ENCODE results near the gene CDH4. TPM values are rescaled to one million over a fixed set of nuclear protein-coding genes. Genes with fewer than 3 reads are reported as not detected.

CDH4 gene
- total and polyA plus RNA-seq, 2 of the 4 experiments (the other 2 are of a cell fraction): 1.6 to 3.5 TPM

GRCh38 chr20:61360940-61361339 lies 108.9 kb downstream of the CDH4 start:
- Histone ChIP-seq H3K9me1 (ENCODE audit: insufficient read depth, low read length) (no peaks in the 10 kb centered on the region), H3K79me1 (ENCODE audit: low read depth in 1 of 2, low read length in 2 of 2) (no peaks in the 10 kb centered on the region), H3K27ac (ENCODE audit: insufficient read depth, low read length) (no peak overlapping the region), H3K4ac (ENCODE audit: low read depth, low read length) (no peak overlapping the region), H3K18ac (ENCODE audit: low read depth, low read length) (no peak overlapping the region), H3K36me3 (ENCODE audit: control insufficient read depth, insufficient read depth, low read length) (no peaks in the 10 kb centered on the region), H4K5ac (ENCODE audit: low read depth, low read length) (no peak overlapping the region), H3K4me3 (ENCODE audit: insufficient read depth, low read depth, low read length) (no peak overlapping the region), H3K14ac (replicated peaks; ENCODE audit: low read depth, low read length) (no peak overlapping the region), H4K20me1 (ENCODE audit: insufficient read depth, low read length) (no peaks in the 10 kb centered on the region), H2BK15ac (ENCODE audit: low read depth, low read length) (no peak overlapping the region), H2AFZ (replicated peaks; ENCODE audit: low read length, poor library complexity) (no peak overlapping the region), H2AK9ac (replicated peaks; ENCODE audit: low read depth, low read length, poor library complexity) (no peak overlapping the region), H2BK120ac (ENCODE audit: low read depth, low read length) (no peak overlapping the region), H2BK20ac (ENCODE audit: low read depth, low read length) (no peak overlapping the region), H3K56ac (ENCODE audit: extremely low read depth, insufficient read depth, low read length) (no peak overlapping the region), H3K4me1 (ENCODE audit: control insufficient read depth, insufficient read depth, low read length) (no peaks in the 10 kb centered on the region), H3K27me3 (ENCODE audit: control insufficient read depth, insufficient read depth, low read length) (no peaks in the 10 kb centered on the region; the same call in 1 of the 2 replicates), H3K9me3 (ENCODE audit: control insufficient read depth, insufficient read depth, low read length) (no peaks in the 10 kb centered on the region; the same call in 1 of the 2 replicates), H3K9ac (ENCODE audit: low read depth, low read length) (no peak overlapping the region), H4K91ac (ENCODE audit: insufficient read depth, low read depth, low read length) (no peak overlapping the region), H2BK5ac (ENCODE audit: low read depth, low read length, poor library complexity, severe bottlenecking) (no peak overlapping the region), H3K4me2 (ENCODE audit: low read depth, low read length) (no peak overlapping the region), H4K8ac (ENCODE audit: low read depth in 2 of 2, low read length in 2 of 2) (no peak overlapping the region), H3K23ac (ENCODE audit: low read depth, low read length) (no peak overlapping the region), H2AK5ac (ENCODE audit: low read depth, low read length) (no peak overlapping the region)
- TF ChIP-seq POLR2A (IDR thresholded peaks at IDR 0.05; ENCODE audit: low read depth, low read length) (no peak), RAD21 (IDR thresholded peaks at IDR 0.05; ENCODE audit: low read length) (no peak), RFX5 (IDR thresholded peaks at IDR 0.05; ENCODE audit: low read depth, low read length) (no peak), SMC3 (IDR thresholded peaks at IDR 0.05; ENCODE audit: low read depth, low read length) (no peak), FOS (IDR thresholded peaks at IDR 0.05; ENCODE audit: low read depth, low read length) (no peak), BHLHE40 (IDR thresholded peaks at IDR 0.05; ENCODE audit: low read depth, low read length) (no peak)
- DNase-seq (no peak), ATAC-seq (ENCODE audit: low read depth) (no peak)
- no TSS peak for BruUV-seq (replicated peaks)
- CTCF ChIA-PET: no interaction called here
- in situ Hi-C loops (cut with MboI; ENCODE audit: low sequenced_read_pairs): no loop called here
- POLR2A ChIA-PET (ENCODE audit: unreplicated experiment): no interaction called here
- WGBS, 2 experiments (ENCODE audit: extremely low coverage in 2 of 2, insufficient read length in 1 of 2): 87% methylated on average over 3 of the region's 8 CpGs; no CpG with 5 or more reads in 1 of the 2 experiments
- dilution Hi-C loops (cut with HindIII; ENCODE audit: low sequenced_read_pairs, unreplicated experiment): no loop called here
- intact Hi-C loops (cut with micrococcal nuclease): no loop called here

Measured in IMR-90 (cell line).